ENCODE data around the gene CHRNE.

DNA sequence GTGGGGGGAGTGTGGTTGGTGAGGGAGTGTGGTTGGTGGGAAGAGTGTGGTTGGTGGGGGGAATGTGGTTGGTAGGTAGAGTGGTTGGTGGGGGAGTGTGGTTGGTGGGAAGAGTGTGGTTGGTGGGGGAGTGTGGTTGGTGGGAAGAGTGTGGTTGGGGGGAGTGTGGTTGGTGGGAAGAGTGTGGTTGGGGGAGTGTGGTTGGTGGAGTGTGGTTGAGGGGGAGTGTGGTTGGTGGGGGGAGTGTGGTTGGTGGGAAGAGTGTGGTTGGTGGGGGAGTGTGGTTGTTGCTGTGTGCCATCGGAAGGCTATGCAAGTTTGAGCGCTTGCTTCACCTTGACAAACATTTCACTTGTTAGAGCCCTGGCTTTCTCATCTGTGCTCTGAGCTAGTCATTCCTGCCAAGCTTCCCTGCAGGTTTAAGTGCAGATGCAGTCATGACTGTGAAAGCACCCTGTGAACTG, 49.7 kb downstream of the CHRNE start:
- TF ChIP-seq NFIC (IDR thresholded peaks at IDR 0.05) (no peak), EGR1 (IDR thresholded peaks at IDR 0.05) (no peak), TEAD4 (IDR thresholded peaks at IDR 0.05) (no peak)
- TF ChIP-seq, protein P1, sequence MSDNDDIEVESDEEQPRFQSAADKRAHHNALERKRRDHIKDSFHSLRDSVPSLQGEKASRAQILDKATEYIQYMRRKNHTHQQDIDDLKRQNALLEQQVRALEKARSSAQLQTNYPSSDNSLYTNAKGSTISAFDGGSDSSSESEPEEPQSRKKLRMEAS (IDR thresholded peaks at IDR 0.05): no peak
- TF ChIP-seq, protein P2, sequence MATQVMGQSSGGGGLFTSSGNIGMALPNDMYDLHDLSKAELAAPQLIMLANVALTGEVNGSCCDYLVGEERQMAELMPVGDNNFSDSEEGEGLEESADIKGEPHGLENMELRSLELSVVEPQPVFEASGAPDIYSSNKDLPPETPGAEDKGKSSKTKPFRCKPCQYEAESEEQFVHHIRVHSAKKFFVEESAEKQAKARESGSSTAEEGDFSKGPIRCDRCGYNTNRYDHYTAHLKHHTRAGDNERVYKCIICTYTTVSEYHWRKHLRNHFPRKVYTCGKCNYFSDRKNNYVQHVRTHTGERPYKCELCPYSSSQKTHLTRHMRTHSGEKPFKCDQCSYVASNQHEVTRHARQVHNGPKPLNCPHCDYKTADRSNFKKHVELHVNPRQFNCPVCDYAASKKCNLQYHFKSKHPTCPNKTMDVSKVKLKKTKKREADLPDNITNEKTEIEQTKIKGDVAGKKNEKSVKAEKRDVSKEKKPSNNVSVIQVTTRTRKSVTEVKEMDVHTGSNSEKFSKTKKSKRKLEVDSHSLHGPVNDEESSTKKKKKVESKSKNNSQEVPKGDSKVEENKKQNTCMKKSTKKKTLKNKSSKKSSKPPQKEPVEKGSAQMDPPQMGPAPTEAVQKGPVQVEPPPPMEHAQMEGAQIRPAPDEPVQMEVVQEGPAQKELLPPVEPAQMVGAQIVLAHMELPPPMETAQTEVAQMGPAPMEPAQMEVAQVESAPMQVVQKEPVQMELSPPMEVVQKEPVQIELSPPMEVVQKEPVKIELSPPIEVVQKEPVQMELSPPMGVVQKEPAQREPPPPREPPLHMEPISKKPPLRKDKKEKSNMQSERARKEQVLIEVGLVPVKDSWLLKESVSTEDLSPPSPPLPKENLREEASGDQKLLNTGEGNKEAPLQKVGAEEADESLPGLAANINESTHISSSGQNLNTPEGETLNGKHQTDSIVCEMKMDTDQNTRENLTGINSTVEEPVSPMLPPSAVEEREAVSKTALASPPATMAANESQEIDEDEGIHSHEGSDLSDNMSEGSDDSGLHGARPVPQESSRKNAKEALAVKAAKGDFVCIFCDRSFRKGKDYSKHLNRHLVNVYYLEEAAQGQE (IDR thresholded peaks at IDR 0.05; ENCODE audit: low read depth): no peak

Data from Ishikawa (cell line).